H1 (cell line): ENCODE measurements around the gene UBD. TPM values are rescaled to one million over a fixed set of nuclear protein-coding genes. Genes with fewer than 3 reads are reported as not detected.

Experiments
- CTCF ChIA-PET: fragments of 300-600 bp; sonication (Branson Sonifier 250); formaldehyde crosslinking; loops from one replicate; lab custom pipeline; 2021; ENCODE audit not compliant: partially characterized antibody; lab: Charles Lee
- POLR2A ChIA-PET: fragments of 300-600 bp; sonication (Branson Sonifier 250); formaldehyde crosslinking; loops from one replicate; lab custom pipeline; 2021; ENCODE audit warnings: inconsistent platforms; ENCODE audit not compliant: partially characterized antibody; lab: Charles Lee
- DNase-seq, 2 experiments: peaks; one replicate each; pipeline versions ENCODE4 v3.0.0 to v3.0.0-alpha.2; 2010 to 2022; ENCODE audit warnings: low spot score in 2 of 2, low read depth in 1 of 2, mixed read lengths in 1 of 2
- FAIRE-seq: peaks from 2 replicates; lab custom pipeline; 2011; peaks lifted over from hg19 to GRCh38; lab: Jason Lieb, UNC
- H2AFZ ChIP-seq: 2 replicates; pipeline ENCODE4 v1.8.1; 2012; ENCODE audit warnings: low read length, inconsistent platforms
- H2AK5ac ChIP-seq: 2 replicates; pipeline ENCODE4 v1.6.1; 2013; ENCODE audit warnings: low read depth, low read length
- H2BK120ac ChIP-seq: replicated peaks from 2 replicates; pipeline ENCODE3; 2013; ENCODE audit warnings: low read depth, low read length, inconsistent platforms
- H2BK12ac ChIP-seq: 2 replicates; pipeline ENCODE4 v1.6.1; 2013; ENCODE audit warnings: low read depth, low read length
- H2BK15ac ChIP-seq: 2 replicates; pipeline ENCODE4 v1.6.1; 2013; ENCODE audit warnings: low read length
- H2BK20ac ChIP-seq: 2 replicates; pipeline ENCODE4 v1.6.1; 2013; ENCODE audit warnings: low read length
- H2BK5ac ChIP-seq: 2 replicates; pipeline ENCODE4 v1.6.1; 2013; ENCODE audit warnings: low read depth, low read length
- H3K14ac ChIP-seq: 2 replicates; pipeline ENCODE4 v1.6.1; 2013; ENCODE audit warnings: inconsistent platforms; ENCODE audit not compliant: insufficient read length
- H3K18ac ChIP-seq: 2 replicates; pipeline ENCODE4 v1.6.1; 2013; ENCODE audit warnings: low read length; ENCODE audit errors: extremely low read depth
- H3K23ac ChIP-seq: 2 replicates; pipeline ENCODE4 v1.6.1; 2013; ENCODE audit warnings: inconsistent platforms; ENCODE audit not compliant: insufficient read length
- H3K23me2 ChIP-seq: 2 replicates; pipeline ENCODE4 v1.6.1; 2013; ENCODE audit warnings: low read depth, low read length
- H3K27ac ChIP-seq: 2 replicates; pipeline ENCODE4 v1.6.1; 2011; ENCODE audit warnings: low read depth, low read length, inconsistent platforms
- H3K27me3 ChIP-seq, 4 experiments: replicated peaks in 1 of 4; 1 replicate in 1 of 4; 2 replicates in 3 of 4; pipeline versions ENCODE4 v1.6.1 to v1.8.1; 2011 to 2013; ENCODE audit warnings: low read length in 3 of 4, mild to moderate bottlenecking in 3 of 4, inconsistent platforms in 2 of 4, mixed read lengths in 2 of 4, moderate library complexity in 1 of 4; ENCODE audit not compliant: control insufficient read depth in 3 of 4, insufficient read depth in 3 of 4; ENCODE audit errors: extremely low read depth in 1 of 4
- H3K36me3 ChIP-seq, 4 experiments: 2 replicates each; pipeline versions ENCODE4 v1.6.1 to v1.8.1; 2011 to 2013; ENCODE audit warnings: mild to moderate bottlenecking in 4 of 4, low read length in 3 of 4, moderate library complexity in 2 of 4, control low read depth in 1 of 4, inconsistent platforms in 1 of 4; ENCODE audit not compliant: insufficient read depth in 4 of 4, control insufficient read depth in 2 of 4
- H3K4ac ChIP-seq: replicated peaks from 2 replicates; pipeline ENCODE3; 2013; ENCODE audit warnings: low read length, low read depth, mixed read lengths, inconsistent platforms; ENCODE audit not compliant: insufficient read length
- H3K4me1 ChIP-seq, 4 experiments: replicated peaks in 1 of 4; 1 replicate in 1 of 4; 2 replicates in 3 of 4; pipeline versions ENCODE4 v1.6.1 to v1.8.1; 2011 to 2013; ENCODE audit warnings: low read length in 3 of 4, inconsistent platforms in 2 of 4, mixed read lengths in 1 of 4; ENCODE audit not compliant: insufficient read depth in 4 of 4, control insufficient read depth in 3 of 4
- H3K4me2 ChIP-seq, 2 experiments: 2 replicates each; pipeline versions ENCODE4 v1.6.1 to v1.8.1; 2011 to 2013; ENCODE audit warnings: low read depth in 2 of 2, low read length in 2 of 2, control low read depth in 1 of 2, inconsistent platforms in 1 of 2, mild to moderate bottlenecking in 1 of 2; ENCODE audit not compliant: insufficient read depth in 1 of 2
- H3K4me3 ChIP-seq, 4 experiments: fragments of 200-600, 300-600 bp in 1 of 4; sonication (generic), shearing (Covaris generic), sonication (Bioruptor Twin) in 1 of 4; 2 replicates each; pipeline versions ENCODE4 v1.5.1 to v1.8.1; 2011 to 2016; ENCODE audit warnings: low read length in 4 of 4, low read depth in 3 of 4, control low read depth in 2 of 4, inconsistent platforms in 2 of 4, mild to moderate bottlenecking in 2 of 4, mixed read lengths in 1 of 4, moderate library complexity in 1 of 4; ENCODE audit not compliant: insufficient read depth in 2 of 4; ENCODE audit errors: extremely low read depth in 1 of 4
- H3K56ac ChIP-seq: replicated peaks from 2 replicates; pipeline ENCODE3; 2013; ENCODE audit warnings: low read depth, mild to moderate bottlenecking, mixed read lengths, low read length, inconsistent platforms; ENCODE audit not compliant: insufficient read length
- H3K79me1 ChIP-seq: 2 replicates; pipeline ENCODE4 v1.6.1; 2013; ENCODE audit warnings: low read depth, low read length, control low read depth
- H3K79me2 ChIP-seq, 2 experiments: 2 replicates each; pipeline versions ENCODE4 v1.6.1 to v1.8.1; 2012 to 2013; ENCODE audit warnings: low read length in 2 of 2, mild to moderate bottlenecking in 2 of 2, inconsistent platforms in 1 of 2; ENCODE audit not compliant: insufficient read depth in 2 of 2, control insufficient read depth in 1 of 2
- H3K9ac ChIP-seq, 4 experiments: replicated peaks in 1 of 4; 1 replicate in 1 of 4; 2 replicates in 3 of 4; pipeline versions ENCODE4 v1.6.1 to v1.8.1; 2011 to 2013; ENCODE audit warnings: low read depth in 3 of 4, low read length in 3 of 4, control low read depth in 2 of 4, mild to moderate bottlenecking in 2 of 4, moderate library complexity in 2 of 4, inconsistent platforms in 1 of 4; ENCODE audit errors: extremely low read depth in 1 of 4
- H3K9me3 ChIP-seq, 2 experiments: 2 replicates each; pipeline versions ENCODE4 v1.6.1 to v1.8.1; 2012 to 2013; ENCODE audit warnings: mild to moderate bottlenecking in 2 of 2, moderate library complexity in 2 of 2, control low read depth in 1 of 2, inconsistent platforms in 1 of 2, low read depth in 1 of 2, low read length in 1 of 2, mixed read lengths in 1 of 2; ENCODE audit not compliant: insufficient read depth in 2 of 2
- H4K20me1 ChIP-seq, 2 experiments: replicated peaks in 1 of 2; 2 replicates each; pipeline versions ENCODE3 to v1.8.1; 2011 to 2013; ENCODE audit warnings: inconsistent platforms in 2 of 2, low read length in 2 of 2, mild to moderate bottlenecking in 1 of 2; ENCODE audit not compliant: insufficient read depth in 2 of 2, control insufficient read depth in 1 of 2
- H4K5ac ChIP-seq: 2 replicates; pipeline ENCODE4 v1.6.1; 2013; ENCODE audit warnings: low read length, low read depth, mixed read lengths, inconsistent platforms; ENCODE audit not compliant: insufficient read length
- H4K8ac ChIP-seq: 2 replicates; pipeline ENCODE4 v1.8.0; 2013; ENCODE audit warnings: mild to moderate bottlenecking, moderate library complexity, low read length, inconsistent platforms; ENCODE audit not compliant: insufficient read depth; ENCODE audit errors: extremely low read depth
- H4K91ac ChIP-seq: replicated peaks from 2 replicates; pipeline ENCODE3; 2013; ENCODE audit warnings: low read length, mixed read lengths, inconsistent platforms; ENCODE audit not compliant: insufficient read length
- BRCA1 ChIP-seq: IDR thresholded peaks from 2 replicates; pipeline ENCODE4 v1.6.1; 2012; ENCODE audit warnings: low read depth, low read length, improper control_type of control experiment
- CBX8 ChIP-seq: fragments of 300-800, 300-1000 bp; sonication (generic); IDR thresholded peaks from 2 replicates; pipeline ENCODE4 v1.7.1; 2016; ENCODE audit warnings: low read depth, low read length, borderline replicate concordance
- EP300 ChIP-seq, 2 experiments: IDR thresholded peaks; 1 replicate in 1 of 2; 2 replicates in 1 of 2; pipeline ENCODE4 v1.6.1; 2011 to 2012; ENCODE audit warnings: low read depth in 2 of 2, low read length in 2 of 2, mild to moderate bottlenecking in 2 of 2, borderline replicate concordance in 1 of 2, inconsistent platforms in 1 of 2, moderate library complexity in 1 of 2
- GTF2F1 ChIP-seq: IDR thresholded peaks from 2 replicates; pipeline ENCODE4 v1.6.1; 2012; ENCODE audit warnings: low read depth, low read length, improper control_type of control experiment, borderline replicate concordance
- JUN ChIP-seq: IDR thresholded peaks from 2 replicates; pipeline ENCODE4 v1.6.1; 2011; ENCODE audit warnings: low read depth, mild to moderate bottlenecking, improper control_type of control experiment, low read length
- KDM1A ChIP-seq: fragments of 200-600, 300-600 bp; sonication (generic); IDR thresholded peaks from 2 replicates; pipeline ENCODE4 v1.7.1; 2016; ENCODE audit warnings: mild to moderate bottlenecking, low read length, borderline replicate concordance
- KDM5A ChIP-seq: fragments of 200-600 bp; IDR thresholded peaks from 2 replicates; pipeline ENCODE4 v1.7.1; 2012; ENCODE audit warnings: mild to moderate bottlenecking, low read length, inconsistent platforms, mixed read lengths
- MAFK ChIP-seq: IDR thresholded peaks from 2 replicates; pipeline ENCODE4 v1.6.1; 2012; ENCODE audit warnings: low read depth, mild to moderate bottlenecking, improper control_type of control experiment, low read length
- POU5F1 ChIP-seq: IDR thresholded peaks from 2 replicates; pipeline ENCODE4 v1.6.1; 2011; ENCODE audit warnings: low read depth, mild to moderate bottlenecking, low read length, moderate library complexity
- RXRA ChIP-seq: IDR thresholded peaks from 2 replicates; pipeline ENCODE4 v1.6.1; 2011; ENCODE audit warnings: low read depth, mild to moderate bottlenecking, low read length, moderate library complexity; ENCODE audit not compliant: insufficient read depth
- SIRT6 ChIP-seq: IDR thresholded peaks from one replicate; pipeline ENCODE4 v1.7.1; 2012; ENCODE audit warnings: low read length, inconsistent platforms
- SP1 ChIP-seq: IDR thresholded peaks from 2 replicates; pipeline ENCODE4 v1.6.1; 2011; ENCODE audit warnings: low read depth, low read length
- SP4 ChIP-seq: IDR thresholded peaks from 2 replicates; pipeline ENCODE4 v1.6.1; 2012; ENCODE audit warnings: low read length, inconsistent platforms
- SUZ12 ChIP-seq: fragments of 200-600 bp; sonication (generic); IDR thresholded peaks from 2 replicates; pipeline ENCODE4 v1.6.1; 2012; ENCODE audit warnings: mild to moderate bottlenecking, inconsistent platforms, low read length, moderate library complexity, mixed read lengths
- TAF7 ChIP-seq: optimal IDR thresholded peaks from 2 replicates; pipeline ENCODE3; 2011; ENCODE audit warnings: low read depth, mild to moderate bottlenecking, inconsistent platforms, low read length, moderate library complexity, borderline replicate concordance
- TBP ChIP-seq: IDR thresholded peaks from 2 replicates; pipeline ENCODE4 v1.6.1; 2011; ENCODE audit warnings: low read depth, low read length, improper control_type of control experiment
- WGBS, 2 experiments: shearing (Covaris generic) in 1 of 2; methylation state at CpG; one replicate each; pipeline versions ENCODE4 v1.1.6 to v1.1.7; 2013 to 2015; ENCODE audit warnings: low lambda C conversion rate in 2 of 2, mixed read lengths in 2 of 2, inconsistent platforms in 1 of 2, low coverage in 1 of 2, missing lambda C conversion rate in 1 of 2; ENCODE audit not compliant: insufficient replicate concordance in 2 of 2, insufficient coverage in 1 of 2, insufficient read length in 1 of 2; ENCODE audit errors: extremely low coverage in 1 of 2, missing lambda C conversion rate in 1 of 2; 5-methylcytosine and 5-hydroxymethylcytosine counted together
- polyA plus RNA-seq, 7 experiments: library from polyadenylated mRNA; depleted of rRNA in 3 of 7; stranded (reverse) in 5 of 7; unstranded in 2 of 7; fragments of >200 nt in 5 of 7; fragments of 200-250 nt in 2 of 7; gene quantifications; 1 replicate in 5 of 7; 2 replicates in 1 of 7; 4 replicates in 1 of 7; pipeline versions ENCODE4 v1.2.1 to v1.2.3, GENCODE V29; 2011 to 2013; ENCODE audit warnings: missing spikeins in 2 of 7, mixed read lengths in 2 of 7
- total RNA-seq: library from RNA; stranded (reverse); fragmentation: NEBNext Ultra II Directional; extraction: Animal tissue kit (Norgen Biotek cat#: 25700); gene quantifications from 2 replicates; pipeline ENCODE4 v1.2.1, GENCODE V29; 2021

The UBD gene
- total and polyA plus RNA-seq, 2 of the 8 experiments (the other 6 are each of a cell fraction or from before 2014, with no cell fraction given): 0.23 TPM; not detected in 1

DNA sequence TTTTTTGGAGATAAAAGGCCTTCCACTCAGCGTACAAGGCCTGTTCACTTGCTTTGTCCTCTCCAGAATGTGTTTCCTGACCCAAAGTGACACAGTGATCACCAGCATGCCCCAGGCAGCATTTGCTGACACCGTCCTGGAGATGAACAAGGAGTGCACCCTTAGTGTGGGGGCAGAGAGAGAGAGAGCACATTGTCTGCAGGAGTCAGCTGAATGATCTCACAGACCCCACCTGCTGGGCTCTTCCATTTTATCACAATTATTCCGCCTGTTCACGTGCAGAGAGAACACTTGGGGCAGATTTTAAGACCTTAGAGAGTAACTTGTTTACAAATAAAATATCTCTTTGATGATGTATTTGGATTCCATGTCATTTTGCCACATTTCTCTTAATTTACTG, 49.3 kb downstream of the UBD start:
- no peaks in the 10 kb centered on the region; the same call in 1 of the 2 replicates for H3K79me1 ChIP-seq
- no peak overlapping the region for H3K27ac ChIP-seq
- H3K9ac ChIP-seq: no peak overlapping the region
- no peak overlapping the region for H4K8ac ChIP-seq
- no peaks in the 10 kb centered on the region for H3K36me3 ChIP-seq
- no peak overlapping the region for H4K91ac ChIP-seq
- H2BK5ac ChIP-seq: no peak overlapping the region
- no peak overlapping the region for H4K5ac ChIP-seq
- no peaks in the 10 kb centered on the region for H3K79me2 ChIP-seq
- H2AK5ac ChIP-seq: no peak overlapping the region
- no peak for FAIRE-seq
- H4K20me1 ChIP-seq: no peaks in the 10 kb centered on the region
- ChIA-PET POLR2A (no interaction called here), CTCF (interaction anchor here (0.6 to 2.9 kb wide), 5 partner anchors 10 to 179 kb away, joined by 3 to 9 read pairs (median 3); no protein-coding TSS in a partner anchor)
- H3K14ac ChIP-seq: no peak overlapping the region
- H2BK15ac ChIP-seq: no peak overlapping the region
- no peak overlapping the region for H3K23ac ChIP-seq
- H3K56ac ChIP-seq: no peak overlapping the region
- WGBS, 2 experiments: 77% methylated on average over 4 of the region's 4 CpGs; no CpG with 5 or more reads in 1 of the 2 experiments
- DNase-seq: no peak
- no peaks in the 10 kb centered on the region; a peak in 2 of 7 replicates for H3K27me3 ChIP-seq
- H3K18ac ChIP-seq: no peak overlapping the region
- H3K4me3 ChIP-seq: no peak overlapping the region
- no peaks in the 10 kb centered on the region for H3K4me1 ChIP-seq
- no peaks in the 10 kb centered on the region for H3K9me3 ChIP-seq
- H2BK20ac ChIP-seq: no peak overlapping the region
- H3K4ac ChIP-seq: no peak overlapping the region
- no peak overlapping the region for H3K4me2 ChIP-seq
- H3K23me2 ChIP-seq: no peaks in the 10 kb centered on the region
- H2AFZ ChIP-seq: no peak overlapping the region
- no peak overlapping the region for H2BK120ac ChIP-seq
- no peak overlapping the region for H2BK12ac ChIP-seq
- TF ChIP-seq SP4 (no peak), JUN (no peak), POU5F1 (no peak), EP300 (IDR thresholded peaks at IDR 0.05; ENCODE audit: borderline replicate concordance in 1 of 2, low read depth in 2 of 2, low read length in 2 of 2) (no peak), BRCA1 (no peak), TAF7 (no peak), SP1 (no peak), KDM5A (no peak), SIRT6 (no peak), CBX8 (no peak), RXRA (no peak), TBP (no peak), SUZ12 (no peak), GTF2F1 (no peak), MAFK (no peak), KDM1A (no peak)
